H1 (cell line): Measurements from ENCODE around the gene LIAS. TPM values are rescaled to one million over a fixed set of nuclear protein-coding genes. Genes with fewer than 3 reads are reported as not detected.

Experiments used
- CTCF ChIA-PET: fragments of 300-600 bp; sonication (Branson Sonifier 250); formaldehyde crosslinking; loops from one replicate; lab custom pipeline; 2021; ENCODE audit not compliant: partially characterized antibody; lab: Charles Lee
- POLR2A ChIA-PET: fragments of 300-600 bp; sonication (Branson Sonifier 250); formaldehyde crosslinking; loops from one replicate; lab custom pipeline; 2021; ENCODE audit warnings: inconsistent platforms; ENCODE audit not compliant: partially characterized antibody; lab: Charles Lee
- DNase-seq, 2 experiments: peaks; one replicate each; pipeline versions ENCODE4 v3.0.0 to v3.0.0-alpha.2; 2010 to 2022; ENCODE audit warnings: low spot score in 2 of 2, low read depth in 1 of 2, mixed read lengths in 1 of 2
- FAIRE-seq: peaks from 2 replicates; lab custom pipeline; 2011; peaks lifted over from hg19 to GRCh38; lab: Jason Lieb, UNC
- H2AFZ ChIP-seq: 2 replicates; pipeline ENCODE4 v1.8.1; 2012; ENCODE audit warnings: low read length, inconsistent platforms
- H2AK5ac ChIP-seq: 2 replicates; pipeline ENCODE4 v1.6.1; 2013; ENCODE audit warnings: low read depth, low read length
- H2BK120ac ChIP-seq: replicated peaks from 2 replicates; pipeline ENCODE3; 2013; ENCODE audit warnings: low read depth, low read length, inconsistent platforms
- H2BK12ac ChIP-seq: 2 replicates; pipeline ENCODE4 v1.6.1; 2013; ENCODE audit warnings: low read depth, low read length
- H2BK15ac ChIP-seq: 2 replicates; pipeline ENCODE4 v1.6.1; 2013; ENCODE audit warnings: low read length
- H2BK20ac ChIP-seq: 2 replicates; pipeline ENCODE4 v1.6.1; 2013; ENCODE audit warnings: low read length
- H2BK5ac ChIP-seq: 2 replicates; pipeline ENCODE4 v1.6.1; 2013; ENCODE audit warnings: low read depth, low read length
- H3K14ac ChIP-seq: 2 replicates; pipeline ENCODE4 v1.6.1; 2013; ENCODE audit warnings: inconsistent platforms; ENCODE audit not compliant: insufficient read length
- H3K18ac ChIP-seq: 2 replicates; pipeline ENCODE4 v1.6.1; 2013; ENCODE audit warnings: low read length; ENCODE audit errors: extremely low read depth
- H3K23ac ChIP-seq: 2 replicates; pipeline ENCODE4 v1.6.1; 2013; ENCODE audit warnings: inconsistent platforms; ENCODE audit not compliant: insufficient read length
- H3K23me2 ChIP-seq: 2 replicates; pipeline ENCODE4 v1.6.1; 2013; ENCODE audit warnings: low read depth, low read length
- H3K27ac ChIP-seq: 2 replicates; pipeline ENCODE4 v1.6.1; 2011; ENCODE audit warnings: low read depth, low read length, inconsistent platforms
- H3K27me3 ChIP-seq, 4 experiments: replicated peaks in 1 of 4; 1 replicate in 1 of 4; 2 replicates in 3 of 4; pipeline versions ENCODE4 v1.6.1 to v1.8.1; 2011 to 2013; ENCODE audit warnings: low read length in 3 of 4, mild to moderate bottlenecking in 3 of 4, inconsistent platforms in 2 of 4, mixed read lengths in 2 of 4, moderate library complexity in 1 of 4; ENCODE audit not compliant: control insufficient read depth in 3 of 4, insufficient read depth in 3 of 4; ENCODE audit errors: extremely low read depth in 1 of 4
- H3K36me3 ChIP-seq, 4 experiments: 2 replicates each; pipeline versions ENCODE4 v1.6.1 to v1.8.1; 2011 to 2013; ENCODE audit warnings: mild to moderate bottlenecking in 4 of 4, low read length in 3 of 4, moderate library complexity in 2 of 4, control low read depth in 1 of 4, inconsistent platforms in 1 of 4; ENCODE audit not compliant: insufficient read depth in 4 of 4, control insufficient read depth in 2 of 4
- H3K4ac ChIP-seq: replicated peaks from 2 replicates; pipeline ENCODE3; 2013; ENCODE audit warnings: low read length, low read depth, mixed read lengths, inconsistent platforms; ENCODE audit not compliant: insufficient read length
- H3K4me1 ChIP-seq, 4 experiments: replicated peaks in 1 of 4; 1 replicate in 1 of 4; 2 replicates in 3 of 4; pipeline versions ENCODE4 v1.6.1 to v1.8.1; 2011 to 2013; ENCODE audit warnings: low read length in 3 of 4, inconsistent platforms in 2 of 4, mixed read lengths in 1 of 4; ENCODE audit not compliant: insufficient read depth in 4 of 4, control insufficient read depth in 3 of 4
- H3K4me2 ChIP-seq, 2 experiments: 2 replicates each; pipeline versions ENCODE4 v1.6.1 to v1.8.1; 2011 to 2013; ENCODE audit warnings: low read depth in 2 of 2, low read length in 2 of 2, control low read depth in 1 of 2, inconsistent platforms in 1 of 2, mild to moderate bottlenecking in 1 of 2; ENCODE audit not compliant: insufficient read depth in 1 of 2
- H3K4me3 ChIP-seq, 4 experiments: fragments of 200-600, 300-600 bp in 1 of 4; sonication (generic), shearing (Covaris generic), sonication (Bioruptor Twin) in 1 of 4; 2 replicates each; pipeline versions ENCODE4 v1.5.1 to v1.8.1; 2011 to 2016; ENCODE audit warnings: low read length in 4 of 4, low read depth in 3 of 4, control low read depth in 2 of 4, inconsistent platforms in 2 of 4, mild to moderate bottlenecking in 2 of 4, mixed read lengths in 1 of 4, moderate library complexity in 1 of 4; ENCODE audit not compliant: insufficient read depth in 2 of 4; ENCODE audit errors: extremely low read depth in 1 of 4
- H3K56ac ChIP-seq: replicated peaks from 2 replicates; pipeline ENCODE3; 2013; ENCODE audit warnings: low read depth, mild to moderate bottlenecking, mixed read lengths, low read length, inconsistent platforms; ENCODE audit not compliant: insufficient read length
- H3K79me1 ChIP-seq: 2 replicates; pipeline ENCODE4 v1.6.1; 2013; ENCODE audit warnings: low read depth, low read length, control low read depth
- H3K79me2 ChIP-seq, 2 experiments: 2 replicates each; pipeline versions ENCODE4 v1.6.1 to v1.8.1; 2012 to 2013; ENCODE audit warnings: low read length in 2 of 2, mild to moderate bottlenecking in 2 of 2, inconsistent platforms in 1 of 2; ENCODE audit not compliant: insufficient read depth in 2 of 2, control insufficient read depth in 1 of 2
- H3K9ac ChIP-seq, 4 experiments: replicated peaks in 1 of 4; 1 replicate in 1 of 4; 2 replicates in 3 of 4; pipeline versions ENCODE4 v1.6.1 to v1.8.1; 2011 to 2013; ENCODE audit warnings: low read depth in 3 of 4, low read length in 3 of 4, control low read depth in 2 of 4, mild to moderate bottlenecking in 2 of 4, moderate library complexity in 2 of 4, inconsistent platforms in 1 of 4; ENCODE audit errors: extremely low read depth in 1 of 4
- H3K9me3 ChIP-seq, 2 experiments: 2 replicates each; pipeline versions ENCODE4 v1.6.1 to v1.8.1; 2012 to 2013; ENCODE audit warnings: mild to moderate bottlenecking in 2 of 2, moderate library complexity in 2 of 2, control low read depth in 1 of 2, inconsistent platforms in 1 of 2, low read depth in 1 of 2, low read length in 1 of 2, mixed read lengths in 1 of 2; ENCODE audit not compliant: insufficient read depth in 2 of 2
- H4K20me1 ChIP-seq, 2 experiments: replicated peaks in 1 of 2; 2 replicates each; pipeline versions ENCODE3 to v1.8.1; 2011 to 2013; ENCODE audit warnings: inconsistent platforms in 2 of 2, low read length in 2 of 2, mild to moderate bottlenecking in 1 of 2; ENCODE audit not compliant: insufficient read depth in 2 of 2, control insufficient read depth in 1 of 2
- H4K5ac ChIP-seq: 2 replicates; pipeline ENCODE4 v1.6.1; 2013; ENCODE audit warnings: low read length, low read depth, mixed read lengths, inconsistent platforms; ENCODE audit not compliant: insufficient read length
- H4K8ac ChIP-seq: 2 replicates; pipeline ENCODE4 v1.8.0; 2013; ENCODE audit warnings: mild to moderate bottlenecking, moderate library complexity, low read length, inconsistent platforms; ENCODE audit not compliant: insufficient read depth; ENCODE audit errors: extremely low read depth
- H4K91ac ChIP-seq: replicated peaks from 2 replicates; pipeline ENCODE3; 2013; ENCODE audit warnings: low read length, mixed read lengths, inconsistent platforms; ENCODE audit not compliant: insufficient read length
- CEBPB ChIP-seq: IDR thresholded peaks from 2 replicates; pipeline ENCODE4 v1.6.1; 2012; ENCODE audit warnings: low read depth, low read length
- EP300 ChIP-seq, 2 experiments: IDR thresholded peaks; 1 replicate in 1 of 2; 2 replicates in 1 of 2; pipeline ENCODE4 v1.6.1; 2011 to 2012; ENCODE audit warnings: low read depth in 2 of 2, low read length in 2 of 2, mild to moderate bottlenecking in 2 of 2, borderline replicate concordance in 1 of 2, inconsistent platforms in 1 of 2, moderate library complexity in 1 of 2
- GTF2F1 ChIP-seq: IDR thresholded peaks from 2 replicates; pipeline ENCODE4 v1.6.1; 2012; ENCODE audit warnings: low read depth, low read length, improper control_type of control experiment, borderline replicate concordance
- RFX5 ChIP-seq: IDR thresholded peaks from 2 replicates; pipeline ENCODE4 v1.6.1; 2011; ENCODE audit warnings: low read depth, low read length, improper control_type of control experiment, borderline replicate concordance
- USF2 ChIP-seq: IDR thresholded peaks from 2 replicates; pipeline ENCODE4 v1.6.1; 2011; ENCODE audit warnings: low read length, improper control_type of control experiment
- WGBS, 2 experiments: shearing (Covaris generic) in 1 of 2; methylation state at CpG; one replicate each; pipeline versions ENCODE4 v1.1.6 to v1.1.7; 2013 to 2015; ENCODE audit warnings: low lambda C conversion rate in 2 of 2, mixed read lengths in 2 of 2, inconsistent platforms in 1 of 2, low coverage in 1 of 2, missing lambda C conversion rate in 1 of 2; ENCODE audit not compliant: insufficient replicate concordance in 2 of 2, insufficient coverage in 1 of 2, insufficient read length in 1 of 2; ENCODE audit errors: extremely low coverage in 1 of 2, missing lambda C conversion rate in 1 of 2; 5-methylcytosine and 5-hydroxymethylcytosine counted together
- polyA plus RNA-seq, 7 experiments: library from polyadenylated mRNA; depleted of rRNA in 3 of 7; stranded (reverse) in 5 of 7; unstranded in 2 of 7; fragments of >200 nt in 5 of 7; fragments of 200-250 nt in 2 of 7; gene quantifications; 1 replicate in 5 of 7; 2 replicates in 1 of 7; 4 replicates in 1 of 7; pipeline versions ENCODE4 v1.2.1 to v1.2.3, GENCODE V29; 2011 to 2013; ENCODE audit warnings: missing spikeins in 2 of 7, mixed read lengths in 2 of 7
- total RNA-seq: library from RNA; stranded (reverse); fragmentation: NEBNext Ultra II Directional; extraction: Animal tissue kit (Norgen Biotek cat#: 25700); gene quantifications from 2 replicates; pipeline ENCODE4 v1.2.1, GENCODE V29; 2021

The LIAS gene
- total and polyA plus RNA-seq, 2 of the 8 experiments (the other 6 are each of a cell fraction or from before 2014, with no cell fraction given), result 10.5 to 24.9 TPM

- ChIA-PET POLR2A (interaction anchor here (1.4 to 2.9 kb wide), 2 partner anchors 8 to 11 kb away, joined by 5 to 32 read pairs; partner anchors contain the start of genes LIAS and RPL9), CTCF (interaction anchor here (0.8 kb wide), 1 partner anchor 195 kb away, joined by 4 read pairs; no protein-coding TSS in a partner anchor)
- no peaks in the 10 kb centered on the region for H3K79me1 ChIP-seq
- no peak overlapping the region for H3K4me2 ChIP-seq
- H3K23me2 ChIP-seq, result no peaks in the 10 kb centered on the region
- no peak overlapping the region for H2BK5ac ChIP-seq
- H3K4me1 ChIP-seq, result no peaks in the 10 kb centered on the region
- no peak overlapping the region for H2BK20ac ChIP-seq
- no peaks in the 10 kb centered on the region for H4K20me1 ChIP-seq
- H2AK5ac ChIP-seq, result no peak overlapping the region
- H3K27ac ChIP-seq, result no peak overlapping the region
- no peak overlapping the region for H3K4me3 ChIP-seq
- H4K5ac ChIP-seq, result no peak overlapping the region
- H4K8ac ChIP-seq, result no peak overlapping the region
- no peak overlapping the region for H4K91ac ChIP-seq
- no peak overlapping the region for H3K14ac ChIP-seq
- TF ChIP-seq GTF2F1 (no peak), EP300 (IDR thresholded peaks at IDR 0.05; ENCODE audit: borderline replicate concordance in 1 of 2, low read depth in 2 of 2, low read length in 2 of 2) (no peak), USF2 (no peak), CEBPB (no peak), RFX5 (no peak)
- TF ChIP-seq, all 59 proteins: peak for 0
- Histone ChIP-seq H3K9ac (no peak overlapping the region), H2AFZ (no peak overlapping the region), H2BK12ac (no peak overlapping the region), H3K4ac (no peak overlapping the region), H3K18ac (no peak overlapping the region), H3K79me2 (peaks cover 0 to 4% of the 10 kb centered on the region in 2 experiments; a peak in 1 of 4 replicates), H2BK120ac (no peak overlapping the region), H3K27me3 (no peaks in the 10 kb centered on the region), H3K9me3 (no peaks in the 10 kb centered on the region), H3K56ac (no peak overlapping the region), H3K23ac (no peak overlapping the region), H3K36me3 (peaks cover 3 to 30% (median 19%) of the 10 kb centered on the region in 4 experiments), H2BK15ac (no peak overlapping the region)
- WGBS, 2 experiments, result 92% methylated on average over 2 of the region's 2 CpGs; no CpG with 5 or more reads in 1 of the 2 experiments
- FAIRE-seq, result no peak
- DNase-seq, result no peak
Measured at GRCh38 chr4:39464886-39465501, 6.1 kb downstream of the LIAS start.
